ENCODE data around the gene TMEM200A.

- TF ChIP-seq CTCF (IDR thresholded peaks at IDR 0.05; ENCODE audit: control extremely low read depth in 1 of 3, insufficient read depth in 1 of 3, low read depth in 1 of 3, low read length in 3 of 3) = no peak
- TF ChIP-seq, protein P1, sequence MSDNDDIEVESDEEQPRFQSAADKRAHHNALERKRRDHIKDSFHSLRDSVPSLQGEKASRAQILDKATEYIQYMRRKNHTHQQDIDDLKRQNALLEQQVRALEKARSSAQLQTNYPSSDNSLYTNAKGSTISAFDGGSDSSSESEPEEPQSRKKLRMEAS (IDR thresholded peaks at IDR 0.05) = no peak
- TF ChIP-seq JUND (IDR thresholded peaks at IDR 0.05; ENCODE audit: low read length) = no peak
- no peak for TF ChIP-seq USF2 (IDR thresholded peaks at IDR 0.05; ENCODE audit: low read length)
- TF ChIP-seq ZNF274 (IDR thresholded peaks at IDR 0.05; ENCODE audit: borderline replicate concordance, extremely low read depth, low read length) = no peak
- TF ChIP-seq RBBP5 (IDR thresholded peaks at IDR 0.05; ENCODE audit: borderline replicate concordance, low read depth, low read length) = no peak
- TF ChIP-seq POU5F1 (IDR thresholded peaks at IDR 0.05; ENCODE audit: low read depth, low read length) = no peak
- TF ChIP-seq, protein P2, sequence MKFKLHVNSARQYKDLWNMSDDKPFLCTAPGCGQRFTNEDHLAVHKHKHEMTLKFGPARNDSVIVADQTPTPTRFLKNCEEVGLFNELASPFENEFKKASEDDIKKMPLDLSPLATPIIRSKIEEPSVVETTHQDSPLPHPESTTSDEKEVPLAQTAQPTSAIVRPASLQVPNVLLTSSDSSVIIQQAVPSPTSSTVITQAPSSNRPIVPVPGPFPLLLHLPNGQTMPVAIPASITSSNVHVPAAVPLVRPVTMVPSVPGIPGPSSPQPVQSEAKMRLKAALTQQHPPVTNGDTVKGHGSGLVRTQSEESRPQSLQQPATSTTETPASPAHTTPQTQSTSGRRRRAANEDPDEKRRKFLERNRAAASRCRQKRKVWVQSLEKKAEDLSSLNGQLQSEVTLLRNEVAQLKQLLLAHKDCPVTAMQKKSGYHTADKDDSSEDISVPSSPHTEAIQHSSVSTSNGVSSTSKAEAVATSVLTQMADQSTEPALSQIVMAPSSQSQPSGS (IDR thresholded peaks at IDR 0.05; ENCODE audit: low read length) = no peak
- no peak for TF ChIP-seq CHD2 (IDR thresholded peaks at IDR 0.05; ENCODE audit: low read length)
- TF ChIP-seq TAF1 (IDR thresholded peaks at IDR 0.05; ENCODE audit: low read depth, low read length) = no peak
- no peak for TF ChIP-seq SP2 (IDR thresholded peaks at IDR 0.05; ENCODE audit: low read length)
- TF ChIP-seq EZH2 (IDR thresholded peaks at IDR 0.05; ENCODE audit: low read depth, low read length, severe bottlenecking) = no peak
- no peak for TF ChIP-seq EP300 (IDR thresholded peaks at IDR 0.05; ENCODE audit: borderline replicate concordance in 1 of 2, low read depth in 2 of 2, low read length in 2 of 2)
- TF ChIP-seq POLR2AphosphoS5 (IDR thresholded peaks at IDR 0.05; ENCODE audit: low read depth, low read length) = no peak
Observed at GRCh38 chr6:130372786-130373185, 7.0 kb downstream of the TMEM200A start.
